ENCODE results near the gene OAS1.
"Not testable (repeated sequence)": the region's sequence is repeated elsewhere in the genome, so short reads cannot be mapped to it uniquely, and the experiment has no call there.

Gene OAS1

DNA sequence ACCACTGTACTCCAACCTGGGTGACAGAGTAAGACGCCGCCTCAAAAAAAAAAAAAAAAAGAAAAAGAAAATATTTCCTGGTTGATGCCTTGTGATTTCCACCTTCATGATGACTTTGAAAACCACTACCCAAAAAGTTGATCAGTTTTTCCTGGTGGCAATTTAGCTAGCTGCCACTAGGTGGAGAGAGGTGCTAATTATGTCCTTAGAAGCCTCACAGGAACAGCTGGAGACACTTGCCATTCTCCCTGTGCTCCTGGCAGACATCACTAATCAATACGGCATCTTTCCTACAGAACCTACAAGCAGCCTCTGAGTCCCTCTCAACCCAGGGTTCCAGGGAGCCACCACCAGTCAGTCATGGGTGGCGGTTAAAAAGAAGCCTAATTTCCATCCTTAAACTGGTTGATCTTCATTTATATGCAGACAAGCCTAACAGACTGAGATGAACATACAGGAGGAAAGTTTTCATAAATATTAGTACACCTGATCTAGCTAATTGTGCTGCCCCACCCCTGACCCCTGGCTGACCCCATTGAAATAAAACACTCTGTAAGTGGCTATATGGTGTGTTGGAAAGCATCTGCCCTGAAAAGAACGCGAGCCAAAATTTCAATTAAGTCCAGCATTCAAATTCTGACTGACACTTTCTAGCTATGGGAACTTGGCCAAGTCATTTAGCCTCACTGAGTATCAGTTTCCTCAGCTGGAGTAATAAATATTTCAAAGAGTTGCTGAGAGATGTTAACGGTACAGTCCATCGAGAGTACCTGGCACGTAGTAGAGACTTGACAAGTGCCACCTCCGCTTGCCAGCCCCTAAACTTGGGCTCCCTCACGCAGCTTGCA lies 6.2 kb upstream of the OAS1 start:
- DNase-seq = peak; percentile 65

DNA sequence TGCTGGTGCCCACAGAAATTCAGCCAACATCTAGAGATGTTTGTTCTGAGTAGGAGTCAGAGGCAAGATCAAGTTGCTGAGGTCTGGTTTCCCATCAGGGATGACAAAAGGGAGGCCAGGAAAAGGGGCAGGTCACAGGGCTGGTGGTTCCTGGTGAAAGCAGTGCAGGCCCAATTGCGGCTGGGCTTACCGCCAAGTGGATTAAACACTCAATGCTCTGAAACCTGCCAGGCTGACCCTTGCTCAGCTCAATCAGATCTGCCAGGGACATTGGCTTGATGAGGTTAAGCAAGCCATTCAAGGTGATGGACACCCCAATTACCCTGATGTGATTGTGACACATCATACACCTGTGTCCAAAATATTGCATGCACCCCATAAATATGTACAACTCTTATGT lies 5.5 kb upstream of the OAS1 start:
- no peak for DNase-seq

DNA sequence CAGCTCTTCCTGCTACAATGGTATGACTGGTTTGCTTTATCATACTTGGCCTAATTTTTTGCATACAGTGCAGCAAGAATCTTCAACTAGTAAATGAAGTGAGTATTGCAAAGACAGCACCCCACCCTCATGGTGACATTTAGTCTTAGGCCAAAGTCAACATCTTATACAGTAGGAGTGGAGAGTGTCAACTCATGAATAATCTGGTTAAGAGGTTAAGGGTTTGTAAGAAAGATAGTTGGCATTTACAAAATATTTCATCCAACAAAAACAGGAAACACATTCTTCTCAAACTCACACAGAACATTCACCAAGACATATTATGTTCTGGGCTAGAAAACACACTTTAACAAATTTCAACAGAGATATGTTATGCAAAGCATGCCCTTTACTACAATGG lies 2.2 kb upstream of the OAS1 start:
- DNase-seq = no peak

DNA sequence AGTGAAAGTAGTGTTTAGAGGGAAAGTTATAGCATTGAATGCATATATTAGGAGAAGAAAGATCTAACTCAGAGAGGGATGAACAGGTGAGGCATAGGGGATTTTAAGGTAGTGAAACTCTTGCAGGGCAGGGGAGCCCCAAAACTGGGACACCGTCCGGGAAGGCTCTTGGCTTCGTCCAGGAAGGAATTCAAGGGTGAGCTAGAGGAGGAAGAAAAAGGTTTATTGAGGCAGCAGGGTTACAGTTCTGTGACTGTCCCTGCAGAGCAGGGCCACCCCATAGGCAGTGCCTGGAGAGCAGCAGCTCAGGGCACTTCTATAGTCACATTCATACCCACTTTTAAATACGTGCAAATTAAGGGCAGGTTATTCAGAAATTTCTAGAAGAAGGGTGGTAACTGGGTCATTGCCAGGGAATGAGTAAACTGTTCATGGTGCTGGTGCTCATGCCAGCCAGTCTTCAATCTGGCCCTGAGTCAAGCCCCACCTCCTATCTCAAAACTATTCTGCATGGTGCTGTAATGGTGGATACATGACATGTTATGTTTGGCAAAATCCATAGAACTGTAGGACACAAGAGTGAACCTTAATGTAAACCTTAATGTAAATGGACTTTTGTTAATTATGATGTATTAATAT lies 1.2 kb upstream of the OAS1 start:
- no peak for DNase-seq

DNA sequence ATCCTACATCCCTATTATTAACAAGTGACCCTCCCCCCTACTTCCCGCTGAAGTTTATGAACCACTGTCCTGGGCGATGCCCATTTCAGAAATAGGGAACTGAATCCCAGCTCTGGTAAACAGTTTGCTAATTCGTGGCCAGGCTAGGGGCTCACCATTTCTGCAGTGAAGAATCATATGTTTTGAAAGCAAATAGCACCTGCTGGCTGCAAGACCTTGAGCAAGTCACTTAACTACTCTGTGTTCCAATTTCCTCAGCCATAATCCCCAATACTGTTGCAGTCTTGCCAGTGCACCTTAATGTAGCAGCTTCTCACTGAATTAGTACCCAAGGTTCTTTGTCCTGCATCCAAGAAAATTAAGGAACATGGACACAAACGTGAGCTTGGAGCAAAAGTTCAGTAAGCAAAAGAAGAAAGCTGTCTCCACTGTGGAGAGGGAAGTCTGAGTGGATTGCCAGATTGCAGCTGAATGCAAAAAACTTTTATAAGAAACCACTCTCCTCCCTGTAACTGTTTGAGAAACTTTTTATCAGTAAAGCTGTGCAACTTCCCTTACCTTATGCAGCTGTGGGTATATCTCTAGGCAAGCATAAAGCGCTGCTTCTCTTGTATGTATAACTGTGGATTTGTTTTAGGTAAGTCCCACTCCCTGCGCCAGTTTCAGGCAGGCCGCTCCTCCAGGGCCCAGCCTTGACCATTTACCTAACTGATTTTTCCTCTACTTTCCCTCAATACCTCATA lies 824 bp downstream of the OAS1 start:
- DNase-seq = no peak

DNA sequence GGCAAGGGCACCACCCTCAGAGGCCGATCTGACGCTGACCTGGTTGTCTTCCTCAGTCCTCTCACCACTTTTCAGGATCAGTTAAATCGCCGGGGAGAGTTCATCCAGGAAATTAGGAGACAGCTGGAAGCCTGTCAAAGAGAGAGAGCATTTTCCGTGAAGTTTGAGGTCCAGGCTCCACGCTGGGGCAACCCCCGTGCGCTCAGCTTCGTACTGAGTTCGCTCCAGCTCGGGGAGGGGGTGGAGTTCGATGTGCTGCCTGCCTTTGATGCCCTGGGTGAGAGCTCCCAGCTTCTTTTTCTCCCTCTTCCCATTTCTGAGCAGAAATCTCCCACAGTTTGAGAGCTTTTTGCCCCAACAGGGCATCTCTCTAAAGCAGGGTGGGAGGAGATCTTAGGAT lies 1.8 kb downstream of the OAS1 start:
- no peak for DNase-seq

DNA sequence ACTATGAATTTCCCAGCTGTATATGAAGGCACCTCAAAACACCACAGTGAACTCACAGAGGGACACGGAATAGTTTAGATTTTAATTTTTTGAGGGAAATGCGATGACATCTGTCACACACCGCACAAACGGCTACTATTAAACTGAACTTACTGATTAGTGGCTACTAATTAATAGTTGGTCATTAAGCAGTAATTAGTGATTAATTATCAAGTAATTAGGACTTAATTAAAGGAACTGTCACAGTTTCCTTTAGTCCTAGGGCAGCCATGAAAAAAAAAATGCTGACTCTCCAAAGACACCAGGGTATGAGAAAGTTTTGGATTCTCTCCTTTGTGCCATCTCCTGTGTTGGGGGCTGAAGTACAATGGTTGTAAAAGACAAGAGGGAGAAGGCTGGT lies 2.9 kb downstream of the OAS1 start:
- no peak for DNase-seq

DNA sequence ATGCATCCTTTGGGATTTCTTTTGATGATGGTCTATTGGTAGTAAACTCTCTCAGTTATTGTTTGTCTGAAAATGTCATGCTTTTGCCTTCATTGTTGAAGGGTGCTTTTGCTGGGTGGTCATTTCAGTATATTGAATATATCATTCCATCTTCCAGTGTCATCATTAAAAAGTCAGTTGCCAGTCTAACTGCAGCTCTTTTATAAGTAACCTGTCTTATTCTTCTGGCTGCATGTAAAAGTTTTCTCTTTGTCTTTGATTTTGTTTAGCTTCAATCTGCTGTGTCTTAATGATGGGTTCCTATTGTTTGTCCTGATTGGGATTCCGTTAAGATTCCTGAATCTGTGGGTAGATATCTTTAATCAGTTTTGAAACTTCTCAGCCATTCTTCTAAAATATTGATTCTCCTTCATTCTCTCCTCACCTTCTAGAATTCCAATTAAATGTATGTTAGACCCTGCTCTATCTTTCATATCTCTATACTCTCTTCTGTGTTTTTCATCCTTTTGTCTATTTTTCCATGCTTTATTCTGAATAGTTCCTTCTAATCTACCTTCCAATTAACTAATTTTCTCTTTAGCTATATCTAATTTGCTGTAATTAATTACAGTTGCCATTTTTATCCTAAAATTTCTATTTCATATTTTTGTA lies 6.4 kb downstream of the OAS1 start:
- DNase-seq = no peak

DNA sequence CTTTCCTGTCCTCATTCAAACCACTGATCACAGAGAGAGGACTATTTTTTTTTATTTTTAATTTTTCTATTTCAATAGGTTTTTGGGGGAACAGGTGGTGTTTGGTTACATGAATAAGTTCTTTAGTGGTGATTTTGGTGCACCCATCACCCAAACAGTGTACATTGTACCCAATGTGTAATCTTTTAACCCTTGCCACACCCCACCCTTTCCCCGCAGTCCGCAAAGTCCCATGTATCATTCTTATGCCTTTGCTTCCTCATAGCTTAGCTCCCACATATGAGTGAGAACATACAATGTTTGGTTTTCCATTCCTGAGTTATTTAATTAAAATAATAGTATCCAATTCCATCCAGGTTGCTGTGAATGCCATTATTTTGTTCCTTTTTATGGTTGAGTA lies 7.1 kb downstream of the OAS1 start:
- not testable (repeated sequence) for DNase-seq

DNA sequence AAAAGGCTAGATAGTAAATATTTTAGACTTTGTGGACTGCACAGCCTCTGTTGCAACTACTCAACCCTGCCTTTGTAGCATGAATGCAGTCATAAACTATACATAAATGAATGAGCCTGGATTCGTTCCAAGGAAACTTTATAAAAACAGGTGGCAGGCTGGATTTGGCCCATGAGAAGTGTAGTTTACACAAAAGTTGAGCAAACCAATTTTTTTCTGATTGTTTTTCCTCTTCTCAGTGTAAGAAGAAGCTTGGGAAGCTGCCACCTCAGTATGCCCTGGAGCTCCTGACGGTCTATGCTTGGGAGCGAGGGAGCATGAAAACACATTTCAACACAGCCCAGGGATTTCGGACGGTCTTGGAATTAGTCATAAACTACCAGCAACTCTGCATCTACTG lies 9.5 kb downstream of the OAS1 start:
- DNase-seq = no peak

DNA sequence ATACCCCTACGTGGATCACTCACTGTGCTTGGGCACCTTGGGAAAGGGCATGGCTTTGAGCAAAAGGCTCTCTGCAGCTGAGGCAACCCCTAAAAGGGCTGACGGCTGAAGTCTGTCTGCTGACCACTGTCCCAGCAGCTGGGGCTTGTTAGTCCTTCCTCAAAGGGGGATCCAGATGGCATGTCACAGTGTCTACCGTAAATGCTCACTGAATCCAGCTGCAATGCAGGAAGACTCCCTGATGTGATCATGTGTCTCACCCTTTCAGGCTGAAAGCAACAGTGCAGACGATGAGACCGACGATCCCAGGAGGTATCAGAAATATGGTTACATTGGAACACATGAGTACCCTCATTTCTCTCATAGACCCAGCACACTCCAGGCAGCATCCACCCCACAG lies 12.4 kb downstream of the OAS1 start:
- no peak for DNase-seq

DNA sequence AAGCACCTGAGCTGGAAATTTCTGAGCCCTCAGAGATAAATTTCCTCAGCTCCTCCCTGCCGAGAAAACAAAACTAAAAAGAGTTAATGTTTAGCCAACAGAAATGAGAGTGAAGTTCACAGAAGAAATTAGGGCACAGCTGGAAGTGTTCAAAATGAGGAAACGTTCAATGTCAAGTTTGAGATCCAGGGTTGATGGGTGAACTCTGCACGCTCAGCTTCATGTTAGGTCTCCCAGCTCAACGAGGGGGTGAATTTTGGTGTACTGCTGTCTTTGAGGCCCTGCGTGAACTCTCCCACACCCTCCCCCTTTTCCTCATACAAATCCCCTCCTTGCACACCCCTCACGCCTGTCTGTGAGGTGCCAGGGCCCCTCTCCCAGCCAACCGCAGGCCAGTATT lies 18.2 kb downstream of the OAS1 start:
- DNase-seq = no peak

DNA sequence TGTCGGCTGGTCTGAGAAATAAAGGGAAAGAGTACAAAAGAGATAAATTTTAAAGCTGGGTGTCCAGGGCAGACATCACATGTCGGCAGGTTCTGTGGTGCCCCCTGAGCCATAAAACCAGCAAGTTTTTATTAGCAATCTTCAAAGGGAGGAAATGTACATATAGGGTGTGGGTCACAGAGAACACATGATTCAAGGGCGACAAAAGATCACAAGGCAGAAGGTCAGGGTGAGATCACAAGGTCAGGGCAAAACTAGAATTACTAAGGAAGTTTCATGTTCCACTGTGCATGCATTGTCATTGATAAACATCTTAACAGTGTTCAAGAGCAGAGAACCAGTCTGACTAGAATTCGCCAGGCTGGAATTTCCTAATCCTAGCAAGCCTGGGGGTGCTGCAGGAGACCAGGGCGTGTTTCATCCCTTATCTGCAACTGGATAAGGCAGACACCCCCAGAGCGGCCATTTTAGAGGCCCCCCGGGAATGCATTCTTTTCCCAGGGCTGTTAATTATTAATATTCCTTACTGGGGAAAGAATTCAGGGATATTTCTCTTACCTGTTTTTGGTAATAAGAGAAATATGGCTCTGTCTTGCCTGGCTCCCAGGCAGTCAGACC lies 19.8 kb downstream of the OAS1 start:
- DNase-seq = not testable (repeated sequence)

DNA sequence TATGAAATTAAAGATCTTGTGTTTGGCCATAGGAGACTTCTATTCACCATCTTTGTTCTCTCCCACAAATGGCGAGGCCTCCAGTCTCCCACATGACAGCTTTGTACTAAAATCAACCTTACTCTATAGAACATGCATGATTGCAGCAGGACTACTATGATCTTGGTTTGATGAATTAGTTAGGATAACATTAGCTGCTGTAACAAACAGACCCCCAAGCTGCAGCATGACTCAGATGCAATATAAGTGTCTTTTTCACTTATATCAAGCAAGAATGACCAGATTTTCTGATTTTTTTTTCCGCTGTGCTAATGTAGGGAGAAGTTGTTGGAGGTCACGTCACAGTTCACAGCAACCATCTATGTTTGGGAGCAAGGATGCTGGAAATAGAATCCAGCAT lies 20.7 kb downstream of the OAS1 start:
- DNase-seq = no peak

DNA sequence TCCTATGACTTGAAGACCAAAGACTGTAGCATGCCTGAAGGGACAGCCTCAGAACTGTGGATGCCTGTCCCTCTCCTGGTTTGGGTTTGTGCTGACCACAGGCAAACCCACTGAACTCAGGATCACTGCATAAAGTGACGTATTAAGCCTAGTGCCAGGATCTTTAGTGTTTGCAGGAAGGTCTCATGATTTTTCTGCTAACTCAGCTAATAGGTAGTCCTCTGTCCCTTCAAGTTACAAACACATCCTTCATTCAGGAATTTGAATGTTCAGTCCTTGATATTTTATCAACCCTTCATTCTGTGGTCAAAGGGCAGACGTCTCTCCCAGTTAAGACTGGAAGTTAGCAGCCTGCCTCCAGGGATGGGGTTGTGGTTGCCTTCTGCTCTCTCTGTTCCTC lies 21.2 kb downstream of the OAS1 start:
- DNase-seq = no peak

DNA sequence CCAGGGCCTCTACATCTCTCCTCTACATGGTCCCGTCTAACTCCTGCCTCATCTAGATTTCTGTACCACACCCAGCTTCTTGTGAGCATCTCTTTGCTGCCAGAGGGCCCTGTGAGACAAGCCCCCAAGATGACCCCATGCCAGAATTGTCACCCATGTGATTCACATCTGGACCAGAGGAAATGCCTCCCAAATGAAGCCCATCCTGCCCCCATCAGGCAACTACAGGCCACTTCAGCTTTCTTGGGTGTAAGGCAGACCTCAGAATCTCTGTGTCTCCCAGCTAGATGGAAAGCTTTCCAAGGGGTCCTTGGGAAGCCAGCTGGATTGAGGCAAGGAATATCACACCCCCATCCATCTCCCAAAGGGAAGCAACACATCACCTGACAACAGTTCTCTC lies 22.2 kb downstream of the OAS1 start:
- no peak for DNase-seq

DNA sequence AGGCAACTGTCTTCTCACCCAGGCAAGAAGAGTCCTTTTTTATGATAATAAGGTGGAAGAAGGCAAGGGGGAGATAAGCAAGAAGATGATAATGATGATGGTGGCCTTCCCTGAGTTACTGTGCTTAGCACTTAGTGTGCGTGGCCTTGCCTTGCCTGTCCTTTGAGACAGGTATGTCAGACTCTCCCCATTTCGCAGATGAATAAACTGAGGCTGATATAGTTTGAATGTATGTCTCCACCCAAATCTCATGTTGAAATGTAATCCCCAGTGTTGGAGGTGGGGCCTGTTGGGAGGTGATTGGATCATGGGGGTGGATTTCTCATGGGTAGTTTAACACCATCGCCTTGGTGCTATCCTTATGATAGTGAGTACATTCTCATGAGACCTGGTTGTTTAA lies 23.0 kb downstream of the OAS1 start:
- DNase-seq = no peak

DNA sequence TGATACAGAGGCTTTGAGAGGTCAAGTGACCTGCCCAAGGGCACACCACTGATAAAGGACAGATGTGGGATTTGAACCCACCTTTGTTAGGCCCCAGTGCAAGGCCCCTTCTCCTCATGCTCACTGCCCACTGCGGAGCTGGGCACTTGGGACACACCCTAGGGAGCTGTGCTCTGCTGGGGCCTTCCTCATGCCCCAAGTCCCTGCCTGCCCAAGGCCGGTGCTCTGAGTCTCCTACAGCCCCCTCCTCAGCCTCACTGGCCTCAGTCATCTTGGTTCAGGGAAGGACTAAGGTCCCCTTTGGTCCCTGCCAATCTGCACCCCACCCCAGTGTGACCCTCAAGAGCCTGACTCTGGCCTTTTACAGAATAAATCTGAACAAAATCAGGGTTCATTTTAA lies 23.6 kb downstream of the OAS1 start:
- DNase-seq = no peak

DNA sequence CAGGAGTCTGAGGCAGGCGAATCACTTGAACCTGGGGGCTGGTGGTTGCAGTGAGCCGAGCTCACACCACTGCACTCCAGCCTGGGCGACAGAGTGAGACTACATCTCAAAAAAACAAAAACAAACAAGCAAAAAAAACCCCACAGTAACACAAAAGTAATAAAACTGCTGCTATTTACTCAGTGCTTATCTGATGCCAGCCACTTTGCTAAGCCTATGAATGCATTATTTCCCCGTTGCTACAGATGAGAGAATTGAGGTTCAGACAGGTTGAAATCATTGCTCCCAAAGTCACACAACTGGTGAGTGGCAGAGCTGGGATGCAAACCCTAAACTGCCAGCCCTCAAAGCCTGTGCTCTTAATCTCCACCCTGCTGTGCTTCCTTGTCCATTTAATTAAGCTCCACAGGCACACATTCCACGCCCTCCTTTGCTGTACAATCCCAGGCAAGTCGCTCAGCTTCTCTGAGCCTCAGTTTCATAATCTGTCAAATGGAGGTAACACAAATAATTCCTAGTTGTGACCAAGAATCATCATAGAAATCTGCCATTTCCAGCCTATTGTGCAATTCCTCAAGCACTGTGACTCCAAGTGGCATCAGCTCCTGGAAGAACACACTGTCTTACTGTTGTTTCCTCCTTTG lies 25.8 kb downstream of the OAS1 start:
- no peak for DNase-seq

DNA sequence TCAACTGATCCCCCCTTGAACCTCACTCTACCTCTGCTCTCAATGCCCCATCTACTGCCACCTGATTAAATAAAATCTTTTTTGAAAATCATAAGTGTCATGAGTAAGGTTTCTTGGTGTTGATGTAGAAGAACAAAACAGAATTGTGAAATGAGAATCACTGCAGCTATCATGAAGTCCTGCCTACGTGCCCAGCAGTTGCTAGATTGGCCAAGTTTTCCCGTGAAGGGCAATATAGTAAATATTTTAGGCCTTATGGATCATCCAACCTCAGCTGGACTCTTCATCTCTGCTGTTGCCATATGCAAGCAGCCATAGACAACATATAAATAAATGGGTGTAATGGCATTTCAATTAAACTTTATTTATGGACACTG lies 26.4 kb downstream of the OAS1 start:
- no peak for DNase-seq

DNA sequence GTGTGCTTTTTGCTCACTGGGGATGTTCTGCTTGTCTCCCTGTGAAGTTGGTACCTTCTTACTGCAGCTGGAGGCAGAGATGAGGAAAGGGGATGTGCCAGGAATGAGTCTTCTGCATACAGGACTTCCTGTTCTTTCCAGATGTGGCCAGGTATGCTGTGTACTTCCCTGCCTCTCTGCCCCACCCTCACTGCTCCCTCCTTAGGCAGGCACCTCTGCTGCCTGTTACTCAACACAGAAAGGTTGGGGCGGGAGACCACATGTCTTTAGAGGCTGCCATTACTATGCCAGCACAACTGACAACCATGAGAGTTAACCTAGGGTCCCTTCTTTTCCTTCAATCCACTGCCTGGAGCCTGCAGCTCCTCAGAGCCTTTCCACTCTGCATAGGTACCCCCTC lies 29.5 kb downstream of the OAS1 start:
- DNase-seq = no peak

DNA sequence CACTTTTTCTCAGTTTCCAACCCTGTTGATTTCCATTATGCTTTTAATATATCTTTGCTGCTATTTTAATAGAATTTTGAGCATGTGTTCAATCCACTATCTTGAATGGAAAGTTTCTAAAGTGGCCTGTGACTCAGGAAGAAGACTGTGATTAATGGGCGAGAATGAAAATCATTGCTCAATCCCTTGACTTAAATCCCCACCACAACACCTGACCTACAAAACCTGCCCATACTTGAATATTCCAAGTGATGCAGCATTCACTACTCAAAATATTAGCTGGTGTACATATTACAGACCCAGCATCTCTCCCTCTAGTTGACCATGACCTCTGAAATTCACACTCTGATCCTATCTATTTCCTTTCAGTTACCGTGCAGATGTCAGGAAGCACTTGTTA lies 30.2 kb downstream of the OAS1 start:
- no peak for DNase-seq

Measured in activated CD4-positive, alpha-beta T cell treated with anti-CD3 and anti-CD28 coated beads, Interleukin-10, Interleukin-2, amounts not matched to agents 100 ng/mL and 50 ng/mL, durations not matched to agents 16 hours and 8 hours (primary cell).